ENCODE data around the gene PRKAR1A. TPM values are rescaled to one million over a fixed set of nuclear protein-coding genes. Genes with fewer than 3 reads are reported as not detected.

The PRKAR1A gene
- total RNA-seq, 1 donor from 2014 or later, result 258 TPM

DNA sequence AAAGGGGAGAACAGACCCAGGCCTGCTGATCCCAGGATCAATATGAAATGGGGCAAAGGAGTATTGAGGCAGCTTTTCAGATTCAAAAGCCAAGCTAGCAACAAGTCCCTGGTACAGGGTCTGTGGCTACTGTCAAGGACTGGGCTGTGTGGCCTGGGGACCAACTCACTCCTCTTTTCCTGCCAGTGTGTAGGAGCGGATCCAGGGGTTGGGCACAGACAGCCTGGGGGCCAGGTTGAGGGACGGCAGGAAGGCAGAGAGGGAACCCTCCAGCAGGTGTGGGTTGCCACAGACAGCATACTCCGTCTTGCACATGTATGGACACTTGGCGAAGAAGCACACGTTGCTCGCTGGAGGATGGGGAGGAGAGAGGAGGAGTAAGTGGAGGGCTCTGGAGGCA is 29.6 kb downstream of the PRKAR1A start:
- no peak for DNase-seq (ENCODE audit: low spot score)

GRCh38 chr17:68542698-68543463 is 30.7 kb downstream of the PRKAR1A start:
- no peak for DNase-seq (ENCODE audit: low spot score)

- DNase-seq (ENCODE audit: low spot score), result no peak
Observed at GRCh38 chr17:68544111-68544915, 32.1 kb downstream of the PRKAR1A start.

GRCh38 chr17:68556551-68556950 is 44.3 kb downstream of the PRKAR1A start:
- DNase-seq (ENCODE audit: low spot score), result no peak

GRCh38 chr17:68559316-68559715 is 47.1 kb downstream of the PRKAR1A start:
- DNase-seq (ENCODE audit: low spot score), result no peak

- no peak for DNase-seq (ENCODE audit: low spot score)
Observed at GRCh38 chr17:68560966-68561720, 48.9 kb downstream of the PRKAR1A start.

GRCh38 chr17:68562736-68563135 is 50.5 kb downstream of the PRKAR1A start:
- DNase-seq (ENCODE audit: low spot score), result no peak

- DNase-seq (ENCODE audit: low spot score), result no peak
Observed at GRCh38 chr17:68564415-68565111, 52.3 kb downstream of the PRKAR1A start.

DNA sequence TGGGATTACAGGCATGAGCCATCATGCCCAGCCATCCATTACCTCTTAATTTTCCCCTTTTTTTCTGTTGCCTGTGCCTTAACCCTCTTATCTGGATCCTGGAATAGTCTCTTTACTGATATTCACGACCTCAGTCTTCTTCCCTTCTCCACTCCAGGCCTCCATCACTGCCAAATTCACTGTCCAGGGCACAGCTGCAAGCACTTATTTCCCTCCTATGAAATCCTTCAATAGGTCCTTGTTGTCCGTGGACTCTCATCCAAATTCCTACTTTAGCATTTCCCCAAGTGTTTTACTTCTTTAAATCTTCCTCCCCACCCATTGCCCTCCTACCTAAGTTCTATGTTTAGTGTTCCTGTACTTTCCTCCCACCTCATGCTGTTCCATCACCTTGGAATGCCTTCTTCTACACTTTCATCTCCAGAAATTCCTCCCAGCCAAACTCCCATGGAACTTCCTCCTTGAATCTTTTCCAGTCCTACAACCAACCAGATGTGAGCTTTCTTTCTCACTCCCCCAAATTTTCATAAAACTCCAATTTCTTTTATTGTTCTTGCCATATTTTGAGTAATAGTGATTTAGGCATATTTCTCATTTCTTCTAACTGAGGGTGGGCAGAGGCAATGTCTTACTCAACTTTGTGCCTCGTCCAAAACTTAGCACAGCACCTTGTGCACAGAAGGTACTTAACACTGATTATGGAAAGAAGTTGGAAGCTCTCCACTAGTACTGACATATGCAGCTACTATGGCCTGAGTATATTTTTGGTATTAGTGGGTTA is 53.6 kb downstream of the PRKAR1A start:
- no peak for DNase-seq (ENCODE audit: low spot score)

DNA sequence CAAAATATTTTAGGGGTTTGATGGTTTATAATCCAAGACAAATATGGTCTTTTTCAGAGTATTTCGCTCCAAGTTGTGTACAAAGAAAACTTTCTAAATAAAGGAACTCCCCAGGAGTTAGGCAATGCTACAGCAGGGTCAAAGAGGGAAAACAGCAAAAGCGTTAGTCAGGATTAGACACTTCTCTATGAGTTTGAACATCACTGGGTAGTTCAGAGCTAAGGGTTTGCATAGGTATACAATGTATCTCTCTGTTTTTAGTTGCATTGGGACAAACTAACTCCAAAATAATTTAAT is 54.2 kb downstream of the PRKAR1A start:
- no peak for DNase-seq (ENCODE audit: low spot score)

DNA sequence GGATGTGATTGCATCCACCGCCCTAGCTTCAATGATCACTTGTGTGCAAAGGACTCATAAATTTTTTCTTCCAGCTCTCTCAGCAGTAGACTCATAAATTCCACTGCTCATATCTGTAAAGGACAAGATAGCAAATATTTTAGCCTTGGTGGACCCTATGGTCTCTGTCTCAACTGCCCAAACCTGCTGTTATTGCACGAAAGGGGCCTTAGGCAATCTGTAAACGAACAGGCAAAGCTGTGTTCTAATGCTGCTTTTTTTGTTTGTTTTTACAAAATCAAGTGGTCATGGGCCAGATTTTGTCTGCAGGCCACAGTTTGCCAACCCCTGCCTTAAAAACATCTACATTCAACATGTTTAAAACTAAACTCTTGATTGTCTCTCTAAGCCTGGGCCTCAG is 54.8 kb downstream of the PRKAR1A start:
- DNase-seq (ENCODE audit: low spot score), result no peak

GRCh38 chr17:68567581-68567980 is 55.4 kb downstream of the PRKAR1A start:
- DNase-seq (ENCODE audit: low spot score), result no peak

- DNase-seq (ENCODE audit: low spot score), result no peak
Observed at GRCh38 chr17:68568581-68568980, 56.4 kb downstream of the PRKAR1A start.

DNA sequence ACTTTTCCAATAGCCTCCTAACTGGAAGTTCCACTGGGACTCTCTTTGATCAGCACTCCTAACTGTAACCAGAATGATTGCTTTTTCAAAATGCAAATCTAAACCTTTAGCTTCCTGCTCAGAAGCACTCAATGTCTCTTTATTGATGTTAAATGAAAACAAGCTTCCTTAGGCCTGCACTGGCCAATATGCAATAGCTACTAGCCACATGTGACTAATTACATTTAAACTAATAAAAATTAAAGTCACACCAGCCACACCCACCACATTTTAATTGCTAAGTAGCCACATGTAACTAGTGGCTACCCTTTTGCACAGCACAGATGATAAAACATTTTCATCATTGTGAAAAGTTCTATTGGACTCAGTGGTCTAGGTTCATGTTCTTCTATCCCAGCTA is 57.1 kb downstream of the PRKAR1A start:
- no peak for DNase-seq (ENCODE audit: low spot score)

- DNase-seq (ENCODE audit: low spot score), result no peak
Observed at GRCh38 chr17:68570526-68570925, 58.3 kb downstream of the PRKAR1A start.

- no peak for DNase-seq (ENCODE audit: low spot score)
Observed at GRCh38 chr17:68572138-68572842, 60.1 kb downstream of the PRKAR1A start.

GRCh38 chr17:68573338-68573737 is 61.1 kb downstream of the PRKAR1A start:
- DNase-seq (ENCODE audit: low spot score), result no peak

DNA sequence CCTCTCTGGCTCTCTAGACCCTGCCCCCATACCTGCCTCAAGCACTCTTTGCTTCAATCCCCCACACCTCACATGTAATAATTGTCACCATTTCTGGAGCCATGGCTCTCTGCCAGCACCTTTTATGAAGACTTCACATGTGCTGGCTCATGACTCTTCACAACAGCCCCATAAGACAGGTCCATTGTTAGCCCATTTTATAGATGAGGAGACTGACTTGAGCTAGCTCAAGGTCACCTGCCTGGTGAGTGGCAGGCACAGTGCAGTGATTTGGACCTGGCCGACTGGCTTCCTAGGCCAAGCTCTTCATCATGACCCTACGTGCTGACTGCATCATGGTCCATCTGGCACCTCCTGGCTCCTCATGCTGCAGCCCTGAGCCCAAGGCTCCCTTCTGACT is 63.9 kb downstream of the PRKAR1A start:
- no peak for DNase-seq (ENCODE audit: low spot score)

DNA sequence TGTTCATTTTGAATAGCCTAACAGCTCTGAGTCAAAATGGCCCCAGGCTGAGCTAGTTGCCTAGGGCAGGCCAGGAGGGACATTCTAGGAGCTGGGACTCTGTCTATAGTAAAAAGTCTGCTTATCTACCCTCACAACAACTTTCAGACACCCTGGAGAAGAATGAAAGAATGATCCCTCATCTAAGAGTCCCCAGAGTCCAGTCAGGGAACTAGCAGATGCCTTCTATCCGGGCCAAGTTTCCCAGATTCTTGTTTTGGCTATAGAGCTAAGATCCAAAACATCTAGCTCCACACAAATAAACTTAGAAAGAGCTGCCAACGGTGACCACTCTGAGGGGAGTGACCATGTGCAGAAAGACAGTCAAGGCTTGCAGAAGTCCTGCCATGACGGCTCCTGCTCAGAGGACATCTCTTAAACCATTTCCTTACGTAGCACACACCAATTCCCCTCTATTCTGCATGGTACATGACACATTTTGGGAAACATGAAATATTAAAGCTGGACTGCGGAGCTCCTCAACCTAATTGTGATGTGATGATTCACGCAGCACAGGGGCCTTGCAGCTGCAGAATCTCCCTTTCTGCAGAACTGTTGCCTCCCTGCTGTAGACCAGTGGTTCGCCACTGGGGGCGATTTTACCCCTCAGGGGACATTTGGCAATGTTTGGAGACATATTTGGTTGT is 64.7 kb downstream of the PRKAR1A start:
- DNase-seq (ENCODE audit: low spot score), result no peak

DNA sequence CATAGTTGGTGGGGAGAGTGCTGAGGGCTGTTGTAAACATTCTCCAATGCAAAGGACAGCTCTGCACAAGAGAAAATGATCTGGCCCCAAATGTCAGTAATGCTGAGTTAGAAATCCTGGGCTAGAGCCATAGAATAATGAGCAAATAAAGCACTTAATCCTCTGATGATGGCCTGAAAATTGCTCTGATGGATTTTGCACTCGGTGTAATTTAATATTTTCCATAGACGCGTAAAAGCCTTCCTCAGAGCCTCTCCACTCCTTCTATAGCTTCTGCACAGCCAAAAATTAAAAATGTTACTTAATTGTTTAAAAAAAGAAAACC is 65.2 kb downstream of the PRKAR1A start:
- no peak for DNase-seq (ENCODE audit: low spot score)

Data from mucosa of gallbladder (tissue), 1 donor.